Measurements from ENCODE around the gene C5orf15.

DNA sequence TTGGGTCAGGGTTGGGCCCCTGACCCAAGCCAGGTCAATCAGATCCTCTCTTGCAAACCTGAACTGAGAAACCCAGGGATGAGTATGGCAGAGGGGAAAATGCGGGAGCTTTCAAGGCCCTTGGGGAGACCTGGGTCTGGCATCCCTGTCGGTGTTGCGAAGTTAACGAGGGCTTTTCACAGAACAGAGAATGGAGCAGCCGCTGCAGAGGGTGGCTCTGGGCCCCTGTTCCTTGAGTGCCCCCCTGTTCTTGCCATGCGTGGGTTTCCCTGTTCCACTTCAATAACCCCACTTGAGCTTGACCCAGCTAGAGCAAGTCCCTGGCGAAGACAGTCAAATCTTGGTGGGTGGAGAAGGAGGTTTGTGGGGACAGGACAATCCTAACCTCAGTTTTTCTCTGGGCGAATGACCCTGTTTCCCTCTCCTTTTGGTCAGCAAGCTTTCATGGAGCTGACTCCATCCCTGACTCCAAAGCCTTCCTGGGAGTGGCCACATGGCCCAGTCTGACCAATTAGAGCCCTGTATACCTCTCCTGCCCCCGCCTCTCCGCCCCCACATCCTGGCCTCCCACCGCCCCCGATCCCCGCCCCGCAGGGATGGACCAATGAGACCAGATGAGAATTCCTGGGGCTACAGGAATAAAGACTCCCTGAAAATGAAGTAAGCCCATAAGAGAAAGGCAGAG lies 39.3 kb upstream of the C5orf15 start:
- TF ChIP-seq EP300 (IDR thresholded peaks at IDR 0.05; ENCODE audit: low read depth) (no peak), POLR2A (IDR thresholded peaks at IDR 0.05) (no peak)
- TF ChIP-seq, protein P1, sequence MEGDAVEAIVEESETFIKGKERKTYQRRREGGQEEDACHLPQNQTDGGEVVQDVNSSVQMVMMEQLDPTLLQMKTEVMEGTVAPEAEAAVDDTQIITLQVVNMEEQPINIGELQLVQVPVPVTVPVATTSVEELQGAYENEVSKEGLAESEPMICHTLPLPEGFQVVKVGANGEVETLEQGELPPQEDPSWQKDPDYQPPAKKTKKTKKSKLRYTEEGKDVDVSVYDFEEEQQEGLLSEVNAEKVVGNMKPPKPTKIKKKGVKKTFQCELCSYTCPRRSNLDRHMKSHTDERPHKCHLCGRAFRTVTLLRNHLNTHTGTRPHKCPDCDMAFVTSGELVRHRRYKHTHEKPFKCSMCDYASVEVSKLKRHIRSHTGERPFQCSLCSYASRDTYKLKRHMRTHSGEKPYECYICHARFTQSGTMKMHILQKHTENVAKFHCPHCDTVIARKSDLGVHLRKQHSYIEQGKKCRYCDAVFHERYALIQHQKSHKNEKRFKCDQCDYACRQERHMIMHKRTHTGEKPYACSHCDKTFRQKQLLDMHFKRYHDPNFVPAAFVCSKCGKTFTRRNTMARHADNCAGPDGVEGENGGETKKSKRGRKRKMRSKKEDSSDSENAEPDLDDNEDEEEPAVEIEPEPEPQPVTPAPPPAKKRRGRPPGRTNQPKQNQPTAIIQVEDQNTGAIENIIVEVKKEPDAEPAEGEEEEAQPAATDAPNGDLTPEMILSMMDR (IDR thresholded peaks at IDR 0.05): no peak

Data from transverse colon (tissue), 3 donors.